Rectal smooth muscle tissue (tissue), 1 donor: ENCODE data around the gene ARHGAP42.
"Not testable (repeated sequence)": the region's sequence is repeated elsewhere in the genome, so short reads cannot be mapped to it uniquely, and the experiment has no call there.

Experiments used
- H3K27ac ChIP-seq: one replicate; pipeline ENCODE4 v1.7.0; 2013; ENCODE audit warnings: low read depth, low read length, inconsistent platforms
- H3K27me3 ChIP-seq: one replicate; pipeline ENCODE4 v1.7.0; 2013; ENCODE audit warnings: low read length; ENCODE audit not compliant: control insufficient read depth, insufficient read depth
- H3K36me3 ChIP-seq: one replicate; pipeline ENCODE4 v1.7.0; 2013; ENCODE audit warnings: low read length; ENCODE audit not compliant: control insufficient read depth, insufficient read depth
- H3K4me1 ChIP-seq: one replicate; pipeline ENCODE4 v1.7.0; 2013; ENCODE audit warnings: low read length; ENCODE audit not compliant: control insufficient read depth, insufficient read depth
- H3K4me3 ChIP-seq: one replicate; pipeline ENCODE4 v1.7.0; 2013; ENCODE audit warnings: low read length
- H3K9ac ChIP-seq: one replicate; pipeline ENCODE4 v1.7.0; 2013; ENCODE audit warnings: low read length

Gene ARHGAP42

DNA sequence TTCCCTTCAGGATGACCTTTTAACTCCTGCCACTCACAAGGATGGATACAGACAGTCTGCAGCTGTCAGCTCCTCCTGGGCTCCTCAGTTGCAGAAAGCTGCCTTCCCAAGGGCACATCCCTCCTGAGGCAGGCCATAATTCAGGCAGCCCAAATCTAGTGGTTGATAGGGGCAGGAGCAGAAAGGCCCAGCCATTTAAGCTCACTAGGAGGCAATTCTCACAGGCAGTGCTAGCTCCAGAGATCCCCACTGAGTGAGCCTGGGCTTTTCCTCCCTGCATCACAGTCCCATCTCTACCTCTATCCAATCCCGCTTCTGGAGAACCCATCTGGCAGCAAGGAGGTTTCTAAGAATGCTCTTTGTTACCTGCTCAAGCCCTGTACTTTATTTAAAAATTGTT is 200.6 kb downstream of the ARHGAP42 start:
- Histone ChIP-seq H3K36me3 (no peaks in the 10 kb centered on the region), H3K9ac (no peak overlapping the region), H3K27me3 (no peaks in the 10 kb centered on the region), H3K4me1 (no peaks in the 10 kb centered on the region), H3K27ac (no peak overlapping the region), H3K4me3 (no peak overlapping the region)

DNA sequence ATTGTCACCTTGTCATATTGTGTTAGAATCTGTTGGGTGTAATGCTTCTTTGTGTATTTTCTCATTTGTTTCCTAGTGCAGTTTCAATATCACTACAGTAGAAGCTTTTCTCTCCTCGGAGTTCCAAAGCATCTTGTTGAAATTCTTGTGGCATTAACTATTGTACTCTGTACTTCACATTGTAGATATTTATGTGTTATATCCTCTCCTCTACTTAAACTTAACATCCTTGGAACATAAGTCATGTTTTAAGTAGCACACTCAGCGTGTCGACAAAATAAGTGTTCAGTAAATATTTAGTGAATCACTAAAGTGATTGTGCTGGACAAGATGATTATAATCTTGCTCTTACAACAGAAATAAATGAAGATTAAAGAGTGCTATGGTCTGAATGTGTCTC is 201.7 kb downstream of the ARHGAP42 start:
- Histone ChIP-seq H3K27ac (no peak overlapping the region), H3K27me3 (no peaks in the 10 kb centered on the region), H3K4me3 (no peak overlapping the region), H3K36me3 (no peaks in the 10 kb centered on the region), H3K9ac (no peak overlapping the region), H3K4me1 (no peaks in the 10 kb centered on the region)

GRCh38 chr11:100889758-100890157 is 202.7 kb downstream of the ARHGAP42 start:
- H3K4me3 ChIP-seq = no peak overlapping the region
- H3K27ac ChIP-seq = no peak overlapping the region
- no peak overlapping the region for H3K9ac ChIP-seq
- H3K4me1 ChIP-seq = no peaks in the 10 kb centered on the region
- H3K27me3 ChIP-seq = no peaks in the 10 kb centered on the region
- no peaks in the 10 kb centered on the region for H3K36me3 ChIP-seq

DNA sequence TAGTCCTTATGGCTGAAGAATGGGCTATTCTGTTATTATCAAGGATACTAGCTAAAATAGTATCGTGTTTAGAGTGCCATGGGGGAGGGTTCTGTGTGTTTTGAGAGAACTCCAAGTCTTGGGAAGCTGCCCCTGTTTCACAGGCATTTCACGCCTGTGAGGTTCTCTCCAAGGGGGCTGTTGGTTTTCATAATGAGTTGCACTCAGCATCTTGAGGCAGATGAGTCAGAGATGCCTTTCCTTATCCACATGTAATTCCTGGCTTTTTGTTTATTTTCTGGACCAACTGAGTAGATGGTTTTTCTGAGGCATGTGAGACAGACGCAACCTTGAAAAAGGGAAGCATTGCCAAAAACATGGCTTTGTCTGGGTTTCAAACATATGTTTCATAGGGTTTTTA is 203.7 kb downstream of the ARHGAP42 start:
- Histone ChIP-seq H3K9ac (no peak overlapping the region), H3K4me3 (no peak overlapping the region), H3K27ac (no peak overlapping the region), H3K36me3 (no peaks in the 10 kb centered on the region), H3K4me1 (no peaks in the 10 kb centered on the region), H3K27me3 (no peaks in the 10 kb centered on the region)

DNA sequence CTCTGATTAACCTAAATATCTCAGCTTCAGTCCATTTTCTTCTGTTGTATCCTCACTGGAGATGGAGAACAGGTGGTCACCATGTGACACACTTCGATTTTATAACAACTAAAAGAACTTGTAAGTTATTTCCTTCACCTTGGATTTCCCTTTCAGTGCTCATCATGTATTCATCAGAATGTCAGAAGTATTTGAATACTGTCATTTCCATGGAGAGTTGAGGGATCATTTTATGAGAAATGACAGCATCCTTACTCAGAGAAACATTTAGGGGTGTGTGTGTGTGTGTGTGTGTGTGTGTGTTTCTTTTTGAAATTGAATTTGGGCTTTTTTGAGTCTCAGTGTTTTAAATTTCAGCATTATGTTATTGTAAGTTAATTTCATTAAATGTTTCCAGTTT is 205.8 kb downstream of the ARHGAP42 start:
- H3K27ac ChIP-seq = no peak overlapping the region
- no peaks in the 10 kb centered on the region for H3K27me3 ChIP-seq
- no peak overlapping the region for H3K9ac ChIP-seq
- no peaks in the 10 kb centered on the region for H3K36me3 ChIP-seq
- H3K4me3 ChIP-seq = no peak overlapping the region
- no peaks in the 10 kb centered on the region for H3K4me1 ChIP-seq

DNA sequence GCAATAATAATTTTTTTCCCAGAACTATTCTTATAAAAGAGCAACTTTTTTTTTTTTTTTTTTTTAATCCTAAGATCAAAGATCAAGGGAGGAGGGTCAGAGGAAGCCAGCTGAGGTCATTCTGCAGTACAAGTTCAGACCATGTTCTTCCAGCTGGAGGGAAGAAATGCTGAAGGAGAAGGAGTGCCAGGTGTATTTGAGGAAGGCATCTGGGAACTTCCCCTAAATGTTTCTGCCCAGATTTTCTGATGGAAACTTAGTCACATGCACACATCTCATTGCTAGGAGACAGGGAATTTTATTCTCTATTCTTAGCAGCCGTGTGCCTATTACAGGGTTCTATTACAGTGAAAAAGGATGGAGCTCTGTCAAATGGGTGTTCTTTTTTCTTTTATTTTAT is 208.4 kb downstream of the ARHGAP42 start:
- no peaks in the 10 kb centered on the region for H3K27me3 ChIP-seq

DNA sequence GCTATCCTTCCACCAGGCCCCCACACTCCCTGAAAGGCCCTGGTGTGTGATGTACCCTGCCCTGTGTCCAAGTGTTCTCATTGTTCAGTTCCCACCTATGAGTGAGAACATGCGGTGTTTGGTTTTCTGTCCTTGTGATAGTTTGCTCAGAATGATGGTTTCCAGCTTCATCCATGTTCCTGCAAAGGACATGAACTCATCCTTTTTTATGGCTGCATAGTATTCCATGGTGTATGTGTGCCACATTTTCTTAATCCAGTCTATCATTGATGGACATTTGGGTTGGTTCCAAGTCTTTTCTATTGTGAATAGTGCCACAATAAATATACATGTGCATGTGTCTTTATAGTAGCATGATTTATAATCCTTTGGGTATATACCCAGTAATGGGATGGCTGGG is 208.9 kb downstream of the ARHGAP42 start:
- not testable (repeated sequence) for H3K9ac ChIP-seq, H3K27ac ChIP-seq, H3K4me1 ChIP-seq, H3K27me3 ChIP-seq, H3K4me3 ChIP-seq, H3K36me3 ChIP-seq

More for the DNA sequence above, 208.4 kb downstream of the ARHGAP42 start:
- no peak overlapping the region for H3K4me3 ChIP-seq
- no peaks in the 10 kb centered on the region for H3K4me1 ChIP-seq
- no peak overlapping the region for H3K9ac ChIP-seq
- no peaks in the 10 kb centered on the region for H3K36me3 ChIP-seq
- H3K27ac ChIP-seq = no peak overlapping the region

DNA sequence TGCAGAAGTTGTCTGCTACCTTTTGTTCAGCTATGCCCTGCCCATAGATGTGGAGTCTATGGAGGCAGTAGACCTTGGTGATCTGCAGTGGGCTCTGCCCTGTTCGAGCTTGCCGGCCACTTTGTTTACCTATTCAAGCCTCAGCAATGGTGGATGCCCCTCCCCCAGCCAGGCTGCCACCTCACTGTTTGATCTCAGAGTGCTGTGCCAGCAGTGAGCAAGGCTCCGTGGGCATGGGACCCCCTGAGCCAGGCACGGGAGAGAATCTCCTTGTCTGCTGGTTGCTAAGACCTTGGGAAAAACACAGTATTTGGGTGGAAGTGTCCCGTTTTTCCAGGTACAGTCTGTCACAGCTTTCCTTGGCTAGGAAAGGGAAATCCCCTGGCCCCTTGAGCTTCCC is 214.4 kb downstream of the ARHGAP42 start:
- H3K4me3 ChIP-seq, H3K9ac ChIP-seq, H3K36me3 ChIP-seq, H3K27me3 ChIP-seq, H3K27ac ChIP-seq, H3K4me1 ChIP-seq: not testable (repeated sequence)

- Histone ChIP-seq H3K9ac (no peak overlapping the region), H3K36me3 (no peaks in the 10 kb centered on the region), H3K4me1 (no peaks in the 10 kb centered on the region), H3K27ac (no peak overlapping the region), H3K27me3 (no peaks in the 10 kb centered on the region), H3K4me3 (no peak overlapping the region)
Observed at GRCh38 chr11:100902454-100903141, 215.5 kb downstream of the ARHGAP42 start.

GRCh38 chr11:100903284-100903683 is 216.2 kb downstream of the ARHGAP42 start:
- no peak overlapping the region for H3K27ac ChIP-seq
- H3K4me3 ChIP-seq = no peak overlapping the region
- H3K27me3 ChIP-seq = no peaks in the 10 kb centered on the region
- H3K4me1 ChIP-seq = no peaks in the 10 kb centered on the region
- H3K9ac ChIP-seq = no peak overlapping the region
- no peaks in the 10 kb centered on the region for H3K36me3 ChIP-seq

DNA sequence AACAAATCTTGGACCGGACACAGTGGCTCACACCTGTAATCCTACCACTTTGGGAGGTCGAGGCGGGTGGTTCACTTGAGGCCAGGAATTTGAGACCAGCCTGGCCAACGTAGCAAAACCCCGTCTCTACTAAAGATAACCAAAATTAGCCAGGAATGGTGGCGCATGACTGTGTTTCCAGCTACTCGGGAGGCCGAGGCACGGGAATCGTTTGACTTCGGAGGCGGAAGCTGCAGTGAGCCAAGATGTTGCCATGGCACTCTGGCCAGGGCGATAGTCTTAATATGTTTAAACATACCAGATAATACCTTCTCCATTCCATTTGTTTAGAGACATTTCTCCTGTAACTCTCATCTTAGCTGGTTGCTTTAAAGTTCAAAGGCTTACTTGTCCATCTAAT is 218.6 kb downstream of the ARHGAP42 start:
- no peaks in the 10 kb centered on the region for H3K36me3 ChIP-seq
- H3K27me3 ChIP-seq = no peaks in the 10 kb centered on the region

GRCh38 chr11:100908746-100909145 is 221.7 kb downstream of the ARHGAP42 start:
- Histone ChIP-seq H3K27ac (no peak overlapping the region), H3K4me3 (no peak overlapping the region), H3K9ac (no peak overlapping the region), H3K36me3 (no peaks in the 10 kb centered on the region), H3K4me1 (no peaks in the 10 kb centered on the region), H3K27me3 (no peaks in the 10 kb centered on the region)

More for the DNA sequence above, 218.6 kb downstream of the ARHGAP42 start:
- Histone ChIP-seq H3K27ac (no peak overlapping the region), H3K4me1 (no peaks in the 10 kb centered on the region), H3K4me3 (no peak overlapping the region), H3K9ac (no peak overlapping the region)

- Histone ChIP-seq H3K36me3 (no peaks in the 10 kb centered on the region), H3K9ac (no peak overlapping the region), H3K4me1 (no peaks in the 10 kb centered on the region), H3K27me3 (no peaks in the 10 kb centered on the region), H3K4me3 (no peak overlapping the region), H3K27ac (no peak overlapping the region)
Observed at GRCh38 chr11:100910808-100911207, 223.7 kb downstream of the ARHGAP42 start.
